ENCODE data around the gene MRPL47. TPM values are rescaled to one million over a fixed set of nuclear protein-coding genes. Genes with fewer than 3 reads are reported as not detected.

Gene MRPL47
- total RNA-seq (ENCODE audit: low replicate concordance): 21.6 and 28.0 TPM in 2 replicates

DNA sequence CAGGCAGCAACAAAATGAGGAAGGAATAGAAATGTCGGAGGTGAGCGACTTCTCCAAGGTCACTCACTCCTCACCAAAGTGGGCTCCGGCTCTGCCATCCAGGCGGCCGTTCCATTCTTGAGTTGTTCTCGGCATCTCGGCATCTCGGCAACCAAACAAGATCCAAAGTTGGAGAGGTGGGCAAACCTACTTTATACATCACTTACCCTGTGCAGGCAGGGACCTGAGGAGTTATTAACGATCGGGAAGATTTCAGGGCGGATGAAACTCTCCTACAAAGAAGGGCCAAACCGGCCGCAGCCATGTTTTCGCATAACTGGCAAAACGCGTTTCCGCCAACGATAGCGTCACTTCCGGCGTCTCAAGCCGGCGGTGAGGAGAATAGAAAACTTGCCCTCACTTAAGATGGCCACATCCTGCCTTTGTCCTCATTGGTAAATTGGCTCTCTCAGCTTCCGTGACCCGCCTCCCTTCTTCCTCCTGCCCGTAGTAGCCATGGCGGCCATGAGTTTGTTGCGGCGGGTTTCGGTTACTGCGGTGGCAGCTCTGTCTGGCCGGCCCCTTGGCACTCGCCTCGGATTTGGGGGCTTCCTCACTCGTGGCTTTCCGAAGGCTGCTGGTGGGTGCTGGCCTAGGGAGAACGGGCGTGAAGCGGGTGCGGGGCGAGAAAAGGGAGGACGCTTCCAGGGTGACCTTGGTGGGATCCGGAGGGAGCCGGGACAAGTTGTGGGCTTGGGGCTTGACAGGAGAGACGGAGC is at the start of gene MRPL47, which contains the start of gene NDUFB5:
Gene MRPL47 (minus strand): TSS at position 318 of the 758 bp plus-strand sequence. CDS start 14 bp downstream, at position 304.
Gene NDUFB5 (plus strand): TSS at position 474 of the 758 bp plus-strand sequence. CDS start 22 bp downstream, at position 496.

DNA sequence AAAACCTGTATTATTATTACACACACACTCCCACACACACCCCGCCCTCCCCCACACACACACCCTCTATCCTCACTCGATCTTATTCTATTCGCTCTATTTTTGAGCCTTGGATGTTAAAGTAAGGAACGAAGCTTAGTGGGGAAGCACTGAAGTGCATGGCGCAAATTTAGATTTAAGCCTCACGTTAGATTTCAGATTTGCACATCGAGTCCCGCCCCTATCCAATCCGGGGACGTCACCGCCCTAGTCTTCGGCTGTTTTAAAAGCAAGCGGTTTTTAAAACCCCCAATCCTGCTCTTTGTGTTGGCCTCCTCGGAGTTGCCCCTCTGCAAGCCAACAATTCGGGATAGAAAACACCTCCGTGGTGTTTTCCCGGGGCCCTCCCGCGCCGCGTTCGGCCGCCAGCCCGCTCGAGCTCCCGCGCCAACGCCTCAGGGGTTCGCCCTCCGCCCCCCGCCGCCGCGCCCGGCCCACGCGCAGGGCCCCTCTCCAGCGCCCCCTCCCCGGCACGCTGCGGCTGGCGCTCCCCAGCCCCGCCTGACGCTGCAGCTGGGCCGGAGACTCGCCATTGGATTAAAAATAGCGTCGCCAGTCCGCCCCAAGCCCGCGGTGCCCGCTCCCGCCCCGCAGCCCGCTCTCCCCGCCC is 48.1 kb upstream of the MRPL47 start, which contains the start of gene USP13:
Gene USP13 (plus strand): TSS at position 594 of the 649 bp plus-strand sequence. CDS start 186 bp downstream, outside the sequence.

DNA sequence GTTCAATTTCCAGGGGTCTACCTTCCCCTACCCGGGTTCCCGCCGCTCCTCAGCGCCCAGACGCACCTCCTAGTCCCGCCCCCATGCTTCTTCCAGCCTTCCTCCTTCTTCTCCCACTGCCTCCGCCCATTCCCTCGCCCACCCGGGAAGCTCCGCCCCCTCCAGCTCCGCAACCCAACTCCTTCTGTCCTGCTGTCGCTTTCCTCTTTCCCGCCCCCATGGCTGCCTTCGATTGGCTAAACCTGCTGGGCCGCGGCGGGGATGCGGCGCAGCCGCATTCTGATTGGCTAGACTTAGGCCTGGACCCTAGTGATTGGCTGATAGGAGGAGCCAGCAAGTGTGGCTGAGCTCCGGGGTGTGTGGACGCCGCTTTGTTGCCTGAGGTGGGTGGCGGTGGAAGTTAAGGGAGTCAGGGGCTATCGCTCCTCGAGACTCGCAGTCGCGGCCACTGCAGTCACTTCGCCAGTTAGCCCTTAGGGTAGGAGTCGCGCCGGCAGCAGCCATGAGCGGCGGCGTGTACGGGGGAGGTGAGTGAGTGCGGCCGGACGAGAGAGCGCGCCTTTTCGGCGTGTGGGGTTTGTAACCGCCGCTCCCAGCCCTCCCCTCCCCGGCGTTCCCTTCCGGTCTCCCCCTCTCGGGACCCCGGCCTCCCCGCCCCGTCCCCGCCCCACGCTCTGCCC is 41.7 kb downstream of the MRPL47 start, which contains the start of gene ACTL6A:
Gene ACTL6A (plus strand): TSS at position 336 of the 680 bp plus-strand sequence. CDS start 167 bp downstream, at position 503.

Other genes starting within 250 kb of the MRPL47 start
- gene GNB4, start 153.2 kb downstream of the MRPL47 start, total RNA-seq (ENCODE audit: low replicate concordance): 40.2 and 54.2 TPM in 2 replicates
- 40.4 and 50.4 TPM in 2 replicates for gene ACTL6A, start 41.7 kb downstream of the MRPL47 start, total RNA-seq (ENCODE audit: low replicate concordance)
- 106 and 121 TPM in 2 replicates for gene NDUFB5, start 156 bp upstream of the MRPL47 start, total RNA-seq (ENCODE audit: low replicate concordance)
- 3.4 and 4.9 TPM in 2 replicates for gene USP13, start 48.4 kb upstream of the MRPL47 start, total RNA-seq (ENCODE audit: low replicate concordance)

All from smooth muscle cell of the coronary artery (primary cell).